A549 treated with dexamethasone at 1 μM for 4 hours (cell line): ENCODE data around the gene ATAD3C. TPM values are rescaled to one million over a fixed set of nuclear protein-coding genes. Genes with fewer than 3 reads are reported as not detected.

Source experiments
- total RNA-seq: library from RNA; stranded (reverse); fragments of 200-300 nt; extraction: Qiagen RNA extraction; gene quantifications from 5 replicates; pipeline ENCODE4 v1.2.3, GENCODE V29; 2022

Gene ATAD3C
- not detected in 5 replicates for total RNA-seq

DNA sequence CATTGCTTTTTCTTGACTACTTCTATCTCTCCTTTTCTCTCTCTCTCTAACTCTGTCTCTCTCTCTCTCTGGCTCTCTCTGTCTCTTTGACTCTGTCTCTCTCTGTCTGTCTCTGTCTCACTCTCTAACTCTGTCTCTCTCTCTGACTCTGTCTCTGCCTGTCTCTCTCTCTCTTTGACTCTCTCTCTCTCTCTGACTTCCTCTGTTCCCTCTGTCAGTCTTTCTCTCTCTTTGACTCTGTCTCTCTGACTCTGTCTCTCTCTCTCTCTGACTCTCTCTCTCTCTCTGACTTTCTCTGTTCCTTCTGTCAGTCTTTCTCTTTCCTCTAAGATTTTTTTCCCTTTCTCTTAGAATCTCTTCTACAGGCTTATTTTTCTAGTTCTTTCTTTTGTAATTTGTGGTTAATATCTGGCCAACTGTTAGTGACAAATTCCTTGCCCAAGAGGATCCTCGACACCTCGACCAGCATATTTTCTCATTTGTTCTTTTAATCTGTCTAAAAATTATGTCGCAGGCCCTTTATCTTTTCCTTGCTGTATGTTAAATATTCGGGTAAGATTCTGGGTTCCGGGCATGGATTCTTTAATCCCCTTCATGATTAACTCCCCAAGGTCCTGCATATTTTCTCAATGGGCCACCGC is at the start of gene ATAD3C:
Gene ATAD3C, plus strand, starts transcription at position 591 of the 641 bp plus-strand sequence. CDS start 995 bp downstream, outside the sequence.

GRCh38 chr1:1406821-1407635 is 42.5 kb upstream of the ATAD3C start, which contains the start of gene MRPL20:
Gene MRPL20, minus strand, starts transcription at chr1:1407293. Its CDS starts 76 bp downstream, at chr1:1407217.

GRCh38 chr1:1421147-1421906 is 28.2 kb upstream of the ATAD3C start, which contains the start of gene ANKRD65:
Gene ANKRD65, minus strand, starts transcription at chr1:1421276. Its CDS starts 271 bp downstream, at chr1:1421005.

GRCh38 chr1:1435106-1435903 is 14.2 kb upstream of the ATAD3C start, which contains the start of gene VWA1:
Gene VWA1, plus strand, starts transcription at chr1:1435690. Its CDS starts 59 bp downstream, at chr1:1435749.

DNA sequence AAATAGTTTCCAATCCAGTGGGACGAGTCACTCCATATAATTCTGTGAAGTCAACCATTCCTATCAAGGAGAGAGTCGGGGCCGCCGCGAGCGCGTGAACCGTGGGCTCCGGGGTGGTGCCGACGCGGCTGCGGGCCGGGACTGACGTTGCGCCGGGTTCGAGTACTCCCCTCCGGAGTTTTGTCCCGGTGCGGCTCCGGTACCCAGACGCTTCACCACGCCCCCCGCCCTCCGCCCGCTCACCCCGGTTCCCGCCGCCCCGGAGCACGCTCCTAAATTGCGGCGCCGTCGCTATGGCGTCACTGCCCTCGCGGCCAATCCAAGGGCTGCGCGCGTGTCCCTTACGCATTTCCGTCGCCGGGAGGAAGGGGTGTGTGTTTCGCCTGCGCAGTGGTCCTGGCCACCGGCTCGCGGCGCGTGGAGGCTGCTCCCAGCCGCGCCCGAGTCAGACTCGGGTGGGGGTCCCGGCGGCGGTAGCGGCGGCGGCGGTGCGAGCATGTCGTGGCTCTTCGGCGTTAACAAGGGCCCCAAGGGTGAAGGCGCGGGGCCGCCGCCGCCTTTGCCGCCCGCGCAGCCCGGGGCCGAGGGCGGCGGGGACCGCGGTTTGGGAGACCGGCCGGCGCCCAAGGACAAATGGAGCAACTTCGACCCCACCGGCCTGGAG is 22.0 kb downstream of the ATAD3C start, which contains the start of gene ATAD3B:
Gene ATAD3B, plus strand, starts transcription at position 377 of the 664 bp plus-strand sequence. Its CDS starts 120 bp downstream, at position 497.

DNA sequence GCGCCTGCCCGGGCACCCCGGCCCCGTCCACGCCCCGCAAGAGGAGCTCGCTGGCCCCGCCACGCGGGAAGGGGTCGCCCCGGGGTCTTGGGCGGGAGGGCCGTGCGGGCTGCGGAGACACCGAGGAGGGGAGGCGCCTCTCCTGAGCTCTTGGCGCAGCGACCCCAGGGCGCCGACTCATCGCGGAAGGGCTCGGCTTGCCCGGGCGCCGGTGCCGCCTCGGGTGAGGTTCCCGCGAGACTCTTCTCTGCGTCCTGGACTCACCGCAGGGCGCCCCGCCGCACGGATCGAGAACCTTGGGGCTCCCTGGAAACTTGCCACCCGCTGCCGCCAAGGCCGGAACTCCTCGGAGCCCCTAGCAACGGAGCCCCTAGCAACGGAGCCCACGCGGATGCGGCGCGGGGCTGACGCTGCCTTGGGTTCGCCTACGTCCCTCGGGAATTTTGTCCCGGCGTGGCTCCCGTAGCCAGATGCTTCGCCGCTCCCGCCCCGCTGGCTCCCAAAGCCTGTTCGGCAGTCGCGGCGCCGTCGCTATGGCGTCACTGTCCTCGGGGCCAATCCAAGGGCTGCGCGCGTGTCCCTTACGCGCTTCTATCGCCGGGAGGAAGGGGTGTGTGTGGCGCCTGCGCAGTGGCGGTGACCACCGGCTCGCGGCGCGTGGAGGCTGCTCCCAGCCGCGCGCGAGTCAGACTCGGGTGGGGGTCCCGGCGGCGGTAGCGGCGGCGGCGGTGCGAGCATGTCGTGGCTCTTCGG is 62.2 kb downstream of the ATAD3C start, which contains the start of gene ATAD3A:
Gene ATAD3A, plus strand, starts transcription at position 630 of the 753 bp plus-strand sequence. Its CDS starts 107 bp downstream, at position 737.

Other genes with a start within 250 kb of the ATAD3C start
- 0.07 TPM in 1 of 5 replicates, not detected in the others for gene TNFRSF18, start 243.1 kb upstream of the ATAD3C start, total RNA-seq
- gene TNFRSF4, start 235.5 kb upstream of the ATAD3C start, total RNA-seq, result 0.06 to 0.15 TPM (median 0.10 TPM) in 4 of 5 replicates, not detected in the other
- 92.5 to 135 TPM (median 132 TPM) in 5 replicates for gene SDF4, start 217.7 kb upstream of the ATAD3C start, total RNA-seq
- gene B3GALT6, start 217.5 kb upstream of the ATAD3C start, total RNA-seq, result 10.7 to 17.9 TPM (median 16.5 TPM) in 5 replicates
- 0.70 to 2.4 TPM (median 1.5 TPM) in 5 replicates for gene C1QTNF12, start 203.0 kb upstream of the ATAD3C start, total RNA-seq
- gene UBE2J2, start 175.8 kb upstream of the ATAD3C start, total RNA-seq, result 37.3 to 49.1 TPM (median 46.4 TPM) in 5 replicates
- 0.89 to 1.4 TPM (median 1.1 TPM) in 5 replicates for gene SCNN1D, start 169.3 kb upstream of the ATAD3C start, total RNA-seq
- gene ACAP3, start 141.8 kb upstream of the ATAD3C start, total RNA-seq, result 5.8 to 17.5 TPM (median 13.1 TPM) in 5 replicates
- 12.1 to 23.7 TPM (median 21.1 TPM) in 5 replicates for gene PUSL1, start 141.1 kb upstream of the ATAD3C start, total RNA-seq
- 45.7 to 59.9 TPM (median 58.4 TPM) in 5 replicates for gene INTS11, start 125.0 kb upstream of the ATAD3C start, total RNA-seq
- 16.0 to 25.5 TPM (median 24.1 TPM) in 5 replicates for gene CPTP, start 124.9 kb upstream of the ATAD3C start, total RNA-seq
- gene TAS1R3, start 118.4 kb upstream of the ATAD3C start, total RNA-seq, result 0.12 to 0.21 TPM (median 0.17 TPM) in 5 replicates
- 35.7 to 69.6 TPM (median 67.1 TPM) in 5 replicates for gene DVL1, start 100.3 kb upstream of the ATAD3C start, total RNA-seq
- 0.07 to 0.29 TPM (median 0.12 TPM) in 4 of 5 replicates, not detected in the other for gene MXRA8, start 91.1 kb upstream of the ATAD3C start, total RNA-seq
- gene AURKAIP1, start 74.5 kb upstream of the ATAD3C start, total RNA-seq, result 116 to 165 TPM (median 153 TPM) in 5 replicates
- gene CCNL2, start 50.4 kb upstream of the ATAD3C start, total RNA-seq, result 29.8 to 55.4 TPM (median 47.5 TPM) in 5 replicates
- gene MRPL20, start 42.4 kb upstream of the ATAD3C start, total RNA-seq, result 122 to 160 TPM (median 123 TPM) in 5 replicates
- 0.05 TPM in 1 of 5 replicates, not detected in the others for gene ANKRD65, start 28.4 kb upstream of the ATAD3C start, total RNA-seq
- gene VWA1, start 14.0 kb upstream of the ATAD3C start, total RNA-seq, result 4.2 to 13.3 TPM (median 12.5 TPM) in 5 replicates
- 1.7 to 3.2 TPM (median 2.8 TPM) in 5 replicates for gene ATAD3B, start 22.1 kb downstream of the ATAD3C start, total RNA-seq
- gene ATAD3A, start 62.5 kb downstream of the ATAD3C start, total RNA-seq, result 25.4 to 40.1 TPM (median 36.8 TPM) in 5 replicates
- gene TMEM240, start 90.9 kb downstream of the ATAD3C start, total RNA-seq, result 0.20 to 0.52 TPM (median 0.37 TPM) in 5 replicates
- gene SSU72, start 125.2 kb downstream of the ATAD3C start, total RNA-seq, result 89.6 to 116 TPM (median 106 TPM) in 5 replicates
- 4.8 to 10.5 TPM (median 8.4 TPM) in 5 replicates for gene FNDC10, start 150.4 kb downstream of the ATAD3C start, total RNA-seq
- 7.5 to 18.7 TPM (median 16.1 TPM) in 5 replicates for gene MIB2, start 165.8 kb downstream of the ATAD3C start, total RNA-seq
- gene MMP23B, start 182.5 kb downstream of the ATAD3C start, total RNA-seq, result 0.46 to 0.79 TPM (median 0.61 TPM) in 4 of 5 replicates, not detected in the other
- 21.9 to 26.1 TPM (median 25.6 TPM) in 5 replicates for gene CDK11B, start 209.3 kb downstream of the ATAD3C start, total RNA-seq
- 8.4 to 13.9 TPM (median 13.2 TPM) in 5 replicates for gene SLC35E2B, start 243.1 kb downstream of the ATAD3C start, total RNA-seq